WI38 (cell line): ENCODE data around the gene PLAC9.

Source experiments
- H3K4me3 ChIP-seq: 2 replicates; pipeline ENCODE4 v1.5.1; 2011; ENCODE audit warnings: low read depth, mild to moderate bottlenecking, control low read depth, low read length
- CTCF ChIP-seq: IDR thresholded peaks from 2 replicates; pipeline ENCODE4 v1.5.1; 2012; ENCODE audit warnings: low read depth, mild to moderate bottlenecking, control low read depth, low read length

The PLAC9 gene

DNA sequence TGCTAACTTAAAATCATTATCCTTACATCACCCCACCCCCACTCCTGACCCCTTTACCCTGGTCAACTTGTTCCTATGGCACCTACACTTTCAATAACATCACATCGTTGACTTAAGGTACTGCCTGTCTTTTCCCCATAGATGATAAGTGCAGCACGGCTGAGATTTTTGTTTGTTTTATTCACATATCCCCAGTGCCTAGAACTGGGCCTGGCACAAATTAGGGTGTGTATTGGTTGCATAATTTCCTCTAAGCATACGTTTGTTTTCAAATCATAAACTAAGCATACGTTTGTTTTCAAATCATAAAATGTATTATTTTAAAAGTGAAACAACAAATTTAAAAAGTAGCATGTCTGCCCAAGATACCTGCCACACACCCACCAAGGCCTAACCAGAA is 37.5 kb downstream of the PLAC9 start:
- no peak overlapping the region for H3K4me3 ChIP-seq
- no peak for TF ChIP-seq CTCF

GRCh38 chr10:80170641-80171040 is 38.1 kb downstream of the PLAC9 start:
- no peak overlapping the region for H3K4me3 ChIP-seq
- no peak for TF ChIP-seq CTCF

GRCh38 chr10:80171248-80171660 is 38.7 kb downstream of the PLAC9 start:
- TF ChIP-seq CTCF = no peak
- H3K4me3 ChIP-seq = no peak overlapping the region

DNA sequence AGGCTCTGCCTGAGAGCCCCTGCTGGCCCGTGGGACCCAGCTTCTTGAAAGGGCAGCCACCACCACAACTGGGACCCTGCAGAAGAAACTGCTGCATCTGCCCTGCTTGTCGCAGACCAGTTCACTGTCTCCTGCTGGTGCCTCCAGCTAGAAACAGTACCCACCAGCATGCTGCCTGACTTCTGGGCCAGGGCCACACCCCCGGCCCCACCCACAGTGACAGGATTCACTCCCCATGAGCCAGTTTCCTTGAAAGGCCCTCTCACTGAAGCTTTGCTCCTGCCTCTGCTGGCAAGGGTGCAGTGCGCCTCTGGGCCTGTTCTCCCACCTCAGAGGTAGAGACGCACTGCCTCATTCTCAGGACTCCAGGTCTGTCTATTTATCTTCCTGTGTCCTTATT is 40.4 kb downstream of the PLAC9 start:
- no peak for TF ChIP-seq CTCF
- H3K4me3 ChIP-seq = no peak overlapping the region

- TF ChIP-seq CTCF = no peak
- no peak overlapping the region for H3K4me3 ChIP-seq
These were observed 40.9 kb downstream of the PLAC9 start for GRCh38 chr10:80173466-80173865.

GRCh38 chr10:80174641-80175395 is 42.3 kb downstream of the PLAC9 start:
- H3K4me3 ChIP-seq = no peak overlapping the region
- no peak for TF ChIP-seq CTCF

GRCh38 chr10:80176526-80176925 is 44.0 kb downstream of the PLAC9 start:
- no peak for TF ChIP-seq CTCF
- H3K4me3 ChIP-seq = no peak overlapping the region
